ENCODE measurements around the gene CDH4. TPM values are rescaled to one million over a fixed set of nuclear protein-coding genes. Genes with fewer than 3 reads are reported as not detected.
A peak's percentile ranks its signal among the peaks of the same experiment; 100 is the strongest.

The CDH4 gene
- total RNA-seq = under 1 TPM; 0.06 to 0.08 TPM
- long read RNA-seq = 0 reads

GRCh38 chr20:61251529-61252393 is at the start of gene CDH4:
CDH4 (plus strand) TSS chr20:61252261.
- intact Hi-C loops (cut with DNase I) = no loop called here
- no peak for DNase-seq
- ATAC-seq = peak in 1 of 2 donors; percentile 34

DNA sequence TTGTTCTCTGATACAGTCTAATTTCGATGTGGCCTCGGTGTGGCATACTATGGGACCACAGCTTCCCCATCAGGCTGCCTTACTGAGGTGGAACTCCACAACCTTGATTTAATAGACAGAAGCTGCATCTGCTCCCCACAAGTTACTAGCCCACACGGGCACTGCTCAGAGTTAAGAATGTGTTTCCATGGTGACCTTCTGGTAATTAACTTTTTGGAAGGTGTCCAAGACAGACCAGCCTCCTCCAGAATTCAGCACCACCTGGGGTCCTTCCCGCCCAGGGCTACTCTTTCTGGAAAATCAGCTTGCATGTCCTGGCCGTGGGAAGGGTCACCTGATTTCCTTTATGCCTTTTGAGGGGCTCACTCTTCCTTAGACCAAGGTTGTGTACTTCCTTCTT is 48.7 kb upstream of the CDH4 start:
- intact Hi-C loops (cut with DNase I) = no loop called here
- ATAC-seq (no peak), DNase-seq (no peak)

DNA sequence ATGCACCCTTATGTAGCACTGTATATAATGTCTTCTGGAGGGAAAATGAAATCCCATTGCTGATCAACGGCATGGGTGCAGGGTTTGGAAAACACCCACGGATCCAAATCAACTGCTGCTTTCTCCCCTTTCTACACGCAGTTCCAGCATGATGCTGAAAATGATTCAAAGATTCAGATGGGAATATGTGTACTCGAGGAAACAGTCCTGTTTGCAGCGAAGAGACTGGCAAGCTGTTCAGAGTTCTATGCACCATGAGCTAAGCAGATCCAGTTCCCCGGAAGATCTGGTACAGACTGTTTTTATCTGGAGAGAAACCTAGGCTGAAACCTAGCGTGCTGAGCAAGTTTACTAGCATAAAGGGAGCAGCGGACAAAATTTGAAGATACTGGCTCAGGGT is 47.9 kb upstream of the CDH4 start:
- intact Hi-C loops (cut with DNase I) = no loop called here
- no peak for ATAC-seq

DNA sequence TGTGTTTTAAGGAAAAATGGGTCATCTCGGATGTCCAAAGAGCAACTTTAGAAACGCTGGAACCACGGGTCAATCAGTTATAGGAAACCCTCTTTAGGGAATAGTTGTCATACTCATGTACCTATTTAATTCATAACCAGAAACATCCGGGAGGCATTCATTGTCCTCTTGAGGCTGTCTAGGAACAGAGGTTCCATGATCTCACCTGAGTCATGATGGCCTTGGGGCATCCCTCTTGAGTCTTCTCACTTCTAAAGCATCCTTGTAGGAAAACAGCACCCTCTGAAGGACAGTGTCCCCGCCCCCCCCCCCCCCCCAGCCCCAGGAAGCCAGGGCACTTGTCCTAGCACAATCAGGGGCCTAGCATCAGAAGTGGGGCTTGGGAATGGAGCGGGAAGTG is 46.3 kb upstream of the CDH4 start:
- intact Hi-C loops (cut with DNase I) = no loop called here
- DNase-seq (no peak), ATAC-seq (no peak)

More for the DNA sequence above, 47.9 kb upstream of the CDH4 start:
- DNase-seq = no peak

- DNase-seq (no peak), ATAC-seq (peak in 1 of 2 donors; percentile 47)
- intact Hi-C loops (cut with DNase I) = no loop called here
Measured at GRCh38 chr20:61210862-61211261, 41.2 kb upstream of the CDH4 start.

GRCh38 chr20:61217848-61218247 is 34.2 kb upstream of the CDH4 start:
- DNase-seq (no peak), ATAC-seq (no peak)

DNA sequence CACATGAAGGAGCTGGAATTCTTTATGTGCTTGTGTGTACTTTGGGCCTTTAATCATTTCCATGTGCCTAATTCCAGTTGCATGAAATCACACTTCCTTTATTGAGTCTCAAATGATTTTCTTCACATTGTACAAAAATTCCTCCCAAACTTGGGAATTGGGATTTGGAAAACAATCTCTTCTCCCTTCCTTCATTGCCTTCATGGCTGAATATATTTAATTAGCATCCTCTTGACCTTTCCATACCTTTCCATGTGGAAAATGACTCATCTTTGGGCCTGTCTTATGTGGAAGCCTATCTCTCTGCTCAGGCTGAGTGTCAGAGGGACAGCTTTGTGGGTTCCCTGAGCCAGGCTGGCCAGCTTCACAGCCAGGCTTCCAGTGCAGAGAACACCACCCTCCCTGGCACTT is 33.0 kb upstream of the CDH4 start:
- ATAC-seq = no peak
- intact Hi-C loops (cut with DNase I) = no loop called here
- DNase-seq = no peak

More at GRCh38 chr20:61217848-61218247, 34.2 kb upstream of the CDH4 start:
- intact Hi-C loops (cut with DNase I) = no loop called here

DNA sequence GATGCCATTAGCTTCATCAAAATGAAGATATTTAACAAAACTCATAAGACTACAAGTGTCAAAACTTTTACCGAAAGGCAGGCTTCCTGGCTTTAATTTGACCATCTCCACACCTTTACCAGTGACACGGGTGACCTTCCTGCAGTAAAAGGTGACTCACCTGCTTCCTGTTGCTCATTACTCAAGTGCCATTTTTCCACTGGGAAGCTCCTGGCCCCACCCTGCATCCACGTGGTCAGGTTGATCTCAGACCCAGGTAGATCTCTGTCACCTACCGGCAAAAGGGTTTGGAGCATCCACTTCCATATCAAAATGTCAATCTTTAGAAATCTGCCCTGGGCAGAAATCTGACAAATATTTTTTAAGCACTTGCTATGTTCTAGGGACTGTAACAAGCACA is 31.9 kb upstream of the CDH4 start:
- no peak for ATAC-seq
- DNase-seq = no peak
- intact Hi-C loops (cut with DNase I) = no loop called here

DNA sequence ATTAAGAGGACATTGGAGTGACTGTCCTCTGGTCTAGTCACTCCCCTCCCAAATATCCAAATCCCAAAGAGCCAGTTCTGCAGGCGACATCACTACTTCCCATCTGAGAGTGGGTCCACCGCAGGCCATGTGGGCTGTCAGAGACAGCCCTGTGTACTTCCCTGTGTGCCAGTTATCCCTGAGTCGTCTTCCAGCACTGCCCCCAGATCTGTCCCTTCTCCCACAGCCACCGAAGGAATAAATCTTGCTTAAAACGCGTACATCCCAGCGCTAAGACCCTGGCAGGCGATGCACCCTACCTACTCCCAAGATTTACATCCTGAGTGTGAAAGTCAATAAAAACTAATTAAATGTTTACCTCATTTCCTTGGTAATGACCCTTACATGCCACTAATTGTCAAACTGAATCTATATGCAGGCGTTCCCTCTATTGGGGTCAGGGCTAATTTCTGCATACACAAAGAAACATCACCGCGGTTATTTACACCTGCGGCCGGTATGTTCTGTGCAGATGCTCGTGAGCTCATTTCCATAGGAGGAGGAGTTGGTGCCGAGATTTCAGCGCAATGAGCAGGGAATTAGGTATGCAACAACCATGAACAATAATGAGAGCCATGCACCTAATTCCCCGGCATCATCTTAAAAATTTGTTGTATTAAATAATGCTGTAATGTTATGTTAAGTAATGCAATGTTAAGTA is 31.3 kb upstream of the CDH4 start:
- ATAC-seq (no peak), DNase-seq (no peak)
- intact Hi-C loops (cut with DNase I) = no loop called here

DNA sequence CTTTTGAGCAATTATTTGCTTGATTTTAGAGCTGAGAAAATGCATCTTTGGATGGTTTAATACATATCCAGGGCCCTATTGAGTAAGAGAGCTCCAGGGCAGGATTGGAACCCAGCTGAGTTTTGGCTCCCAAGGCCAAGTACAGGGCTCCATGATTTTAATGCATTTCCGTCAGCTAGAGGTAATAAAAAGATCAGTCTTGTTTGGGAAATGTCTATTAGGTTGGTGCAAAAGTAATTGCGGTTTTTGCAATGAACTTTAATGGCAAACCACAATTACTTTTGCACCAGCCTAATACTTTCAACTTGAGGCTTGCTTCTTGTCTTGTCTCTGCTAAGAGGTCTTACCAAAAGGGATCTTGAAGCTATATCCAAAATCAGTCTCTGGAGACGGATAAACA is 29.4 kb upstream of the CDH4 start:
- DNase-seq = no peak
- intact Hi-C loops (cut with DNase I) = no loop called here
- ATAC-seq = no peak

DNA sequence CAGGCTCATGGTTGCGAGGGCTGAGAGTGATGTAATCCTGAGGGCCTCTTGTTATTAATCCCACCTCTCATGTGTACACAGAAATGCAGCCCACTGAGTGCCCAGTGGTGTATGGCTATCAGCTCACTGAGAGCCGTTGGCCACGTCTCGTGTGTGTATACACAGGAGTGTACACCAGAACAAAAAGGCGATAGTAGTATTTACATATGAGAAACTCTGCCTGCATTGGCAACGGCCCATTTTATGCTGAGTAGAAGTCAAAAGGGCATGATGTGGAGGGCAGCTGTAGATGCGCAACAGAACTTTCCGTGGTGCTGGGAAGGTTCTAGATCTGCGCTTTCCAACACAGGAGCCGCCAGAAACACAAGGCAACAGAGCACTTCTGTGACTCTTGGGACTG is 28.9 kb upstream of the CDH4 start:
- DNase-seq = no peak
- intact Hi-C loops (cut with DNase I) = no loop called here
- no peak for ATAC-seq

DNA sequence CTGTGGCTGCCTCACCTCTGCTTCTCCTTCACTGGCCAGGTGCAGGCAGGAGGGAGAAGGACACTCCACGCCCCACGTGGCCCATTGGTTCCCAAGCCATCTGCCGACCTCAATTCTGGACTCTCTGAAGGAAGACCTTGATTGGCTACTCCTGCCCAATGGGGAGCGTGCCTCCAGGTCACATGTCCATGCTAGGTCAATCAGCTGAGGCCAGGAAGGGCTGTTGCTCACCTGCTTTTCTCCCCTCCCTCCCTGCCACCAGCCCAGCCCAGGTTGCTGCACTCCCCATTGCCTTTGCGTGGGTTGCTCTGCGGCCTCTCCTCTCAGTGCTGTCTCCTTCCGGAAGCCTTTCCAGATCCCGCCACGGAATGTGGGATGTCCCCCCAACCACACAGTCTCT is 21.9 kb upstream of the CDH4 start:
- ATAC-seq (no peak), DNase-seq (no peak)
- intact Hi-C loops (cut with DNase I) = no loop called here

GRCh38 chr20:61233590-61233989 is 18.5 kb upstream of the CDH4 start:
- intact Hi-C loops (cut with DNase I) = no loop called here
- ATAC-seq = no peak
- no peak for DNase-seq

- intact Hi-C loops (cut with DNase I) = no loop called here
- DNase-seq (no peak), ATAC-seq (peak; percentile 31 to 44)
Measured at GRCh38 chr20:61234224-61234890, 17.7 kb upstream of the CDH4 start.

DNA sequence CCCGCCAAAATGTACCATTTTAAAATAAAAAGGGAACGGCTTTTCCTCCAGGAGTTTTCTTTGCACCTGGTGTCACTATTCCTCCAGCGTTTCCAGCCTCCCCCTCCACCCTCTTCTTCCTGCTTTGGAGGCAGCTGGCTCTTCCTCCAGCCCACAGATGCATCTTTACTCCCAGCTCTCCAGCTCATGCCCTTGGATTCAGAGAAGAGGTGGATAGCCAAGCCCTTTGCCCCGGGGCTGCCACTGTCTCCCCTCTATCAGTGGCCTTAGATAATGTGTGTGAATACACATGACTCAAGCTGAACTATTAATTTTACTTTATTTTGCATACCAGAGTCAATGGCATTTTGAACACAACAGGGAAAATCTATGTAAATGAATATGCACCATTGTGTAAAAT is 15.3 kb upstream of the CDH4 start:
- DNase-seq (no peak), ATAC-seq (no peak)
- intact Hi-C loops (cut with DNase I) = no loop called here

DNA sequence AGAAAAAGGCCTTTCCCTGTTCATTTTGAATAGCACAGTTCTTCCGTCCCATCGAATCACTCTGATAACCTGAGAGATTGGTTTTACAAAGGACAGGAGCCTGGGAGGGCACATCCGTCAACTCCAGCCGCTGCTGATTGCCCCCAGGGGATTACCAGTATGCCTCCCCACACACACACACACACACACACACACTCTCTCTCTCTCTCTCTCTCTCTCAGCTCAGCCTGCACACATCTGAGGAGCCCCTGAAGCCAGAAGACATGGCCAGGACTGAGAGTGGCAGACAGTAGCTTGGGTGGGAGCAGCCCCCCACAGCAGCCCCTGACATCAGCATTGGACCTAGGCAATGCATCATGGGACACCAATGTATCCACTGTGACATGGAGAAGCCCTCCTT is 13.2 kb upstream of the CDH4 start:
- intact Hi-C loops (cut with DNase I) = no loop called here
- DNase-seq (no peak), ATAC-seq (no peak)

DNA sequence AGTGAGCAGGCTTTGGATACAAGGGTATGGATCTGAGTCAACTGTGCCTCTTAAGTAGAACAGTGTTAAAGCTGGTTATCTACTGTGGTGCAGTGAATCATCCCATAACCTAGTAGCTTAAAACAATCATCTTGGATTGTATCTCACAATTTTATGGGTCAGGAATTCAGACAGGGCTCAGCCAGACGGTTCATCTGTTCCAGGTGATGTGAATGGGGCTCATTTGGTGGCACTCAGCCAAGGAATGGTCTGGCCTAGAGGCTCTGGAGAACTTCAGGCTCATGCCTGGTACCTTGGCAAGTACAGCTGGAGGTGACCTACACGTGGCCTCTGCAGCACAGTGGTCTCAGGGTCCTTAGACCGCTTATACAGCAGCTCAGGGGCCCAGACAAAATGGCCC is 11.2 kb upstream of the CDH4 start:
- no peak for ATAC-seq
- intact Hi-C loops (cut with DNase I) = no loop called here

GRCh38 chr20:61244213-61244612 is 7.8 kb upstream of the CDH4 start:
- DNase-seq (no peak), ATAC-seq (no peak)
- intact Hi-C loops (cut with DNase I) = no loop called here

More for the DNA sequence above, 11.2 kb upstream of the CDH4 start:
- DNase-seq = no peak

- ATAC-seq (no peak), DNase-seq (no peak)
- intact Hi-C loops (cut with DNase I) = no loop called here
Measured at GRCh38 chr20:61246269-61246668, 5.8 kb upstream of the CDH4 start.

DNA sequence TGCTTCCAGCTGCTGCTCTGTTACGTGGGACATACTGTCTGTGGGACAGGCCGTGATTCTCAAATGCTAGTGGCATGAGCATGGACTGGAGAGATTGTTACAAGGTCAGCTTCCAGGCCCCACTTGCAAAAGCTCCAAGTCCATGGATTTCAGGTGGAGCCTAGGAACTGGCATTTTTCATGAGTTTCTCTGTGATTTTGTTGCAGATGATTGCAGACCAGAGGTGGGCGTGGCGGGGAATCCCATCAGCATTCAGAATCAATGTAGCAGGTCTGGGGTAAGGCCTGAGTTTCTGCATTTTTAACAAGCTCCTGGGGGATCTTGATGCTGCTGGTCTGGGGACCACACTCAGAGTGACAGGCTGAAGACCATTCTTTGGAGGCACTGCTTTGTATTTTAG is 2.4 kb upstream of the CDH4 start:
- intact Hi-C loops (cut with DNase I) = no loop called here
- ATAC-seq (no peak), DNase-seq (no peak)
